ENCODE measurements around the gene CFAP20DC. TPM values are rescaled to one million over a fixed set of nuclear protein-coding genes. Genes with fewer than 3 reads are reported as not detected.
"Not testable (repeated sequence)": the region's sequence is repeated elsewhere in the genome, so short reads cannot be mapped to it uniquely, and the experiment has no call there.

The CFAP20DC gene
- total and polyA plus RNA-seq, 4 donors, result 0.98 to 2.1 (median 1.5) TPM

GRCh38 chr3:59050811-59051414, 1.1 kb upstream of the CFAP20DC start:
- not testable (repeated sequence) for H3K9ac ChIP-seq (ENCODE audit: low read depth in 1 of 2, low read length in 2 of 2); H3K36me3 ChIP-seq (ENCODE audit: control insufficient read depth in 4 of 4, insufficient read depth in 3 of 4, low read depth in 1 of 4, low read length in 3 of 4); H3K27ac ChIP-seq (ENCODE audit: low read depth in 1 of 2, low read length in 2 of 2); H3K4me3 ChIP-seq (ENCODE audit: low read depth in 1 of 3, low read length in 3 of 3); H3K9me3 ChIP-seq (ENCODE audit: control insufficient read depth in 4 of 4, low read length in 3 of 4); H3K4me1 ChIP-seq (ENCODE audit: control insufficient read depth in 4 of 4, insufficient read depth in 4 of 4, low read length in 3 of 4); DNase-seq (ENCODE audit: low spot score); H3K27me3 ChIP-seq (ENCODE audit: control insufficient read depth in 4 of 4, insufficient read depth in 4 of 4, low read length in 3 of 4)
- 97% methylated on average over 36 of the region's 36 CpGs for WGBS

- no peak for TF ChIP-seq HNF4G (IDR thresholded peaks at IDR 0.05)
- no peak for TF ChIP-seq CTCF (IDR thresholded peaks at IDR 0.05; ENCODE audit: low read depth, low read length, missing input control)
- no peak for TF ChIP-seq JUND (IDR thresholded peaks at IDR 0.05)
- TF ChIP-seq GABPA (IDR thresholded peaks at IDR 0.05 in 1 of 2, conservative IDR thresholded peaks at IDR 0.05 in 1 of 2), result no peak
- no peak for TF ChIP-seq RXRA (IDR thresholded peaks at IDR 0.05)
- no peak for TF ChIP-seq TAF1 (conservative IDR thresholded peaks at IDR 0.05)
- TF ChIP-seq YY1 (IDR thresholded peaks at IDR 0.05), result no peak
- no peak for TF ChIP-seq EGR1 (IDR thresholded peaks at IDR 0.05; ENCODE audit: low read depth in 2 of 2)
- TF ChIP-seq FOXA1 (IDR thresholded peaks at IDR 0.05), result no peak
- TF ChIP-seq MAX (IDR thresholded peaks at IDR 0.05), result no peak
- Histone ChIP-seq H3K27ac (ENCODE audit: low read depth in 1 of 2, low read length in 2 of 2) (no peak overlapping the region), H3K4me1 (ENCODE audit: control insufficient read depth in 4 of 4, insufficient read depth in 4 of 4, low read length in 3 of 4) (peaks cover 0 to 7% (median 3%) of the 10 kb centered on the region in 4 donors), H3K27me3 (ENCODE audit: control insufficient read depth in 4 of 4, insufficient read depth in 4 of 4, low read length in 3 of 4) (no peaks in the 10 kb centered on the region), H3K9ac (ENCODE audit: low read depth in 1 of 2, low read length in 2 of 2) (no peak overlapping the region), H3K36me3 (ENCODE audit: control insufficient read depth in 4 of 4, insufficient read depth in 3 of 4, low read depth in 1 of 4, low read length in 3 of 4) (no peaks in the 10 kb centered on the region), H3K9me3 (ENCODE audit: control insufficient read depth in 4 of 4, low read length in 3 of 4) (no peaks in the 10 kb centered on the region), H3K4me3 (ENCODE audit: low read depth in 1 of 3, low read length in 3 of 3) (no peak overlapping the region)
- DNase-seq (ENCODE audit: low spot score), result no peak
- WGBS, result 93% methylated on average over 2 of the region's 2 CpGs
Observed at GRCh38 chr3:59046839-59047238, 3.0 kb downstream of the CFAP20DC start.

- peaks cover 0 to 11% (median 4%) of the 10 kb centered on the region in 4 donors for H3K4me1 ChIP-seq (ENCODE audit: control insufficient read depth in 4 of 4, insufficient read depth in 4 of 4, low read length in 3 of 4)
- no peaks in the 10 kb centered on the region for H3K36me3 ChIP-seq (ENCODE audit: control insufficient read depth in 4 of 4, insufficient read depth in 3 of 4, low read depth in 1 of 4, low read length in 3 of 4)
- no peaks in the 10 kb centered on the region for H3K9me3 ChIP-seq (ENCODE audit: control insufficient read depth in 4 of 4, low read length in 3 of 4)
- no peak overlapping the region for H3K4me3 ChIP-seq (ENCODE audit: low read depth in 1 of 3, low read length in 3 of 3)
- no peak overlapping the region for H3K9ac ChIP-seq (ENCODE audit: low read depth in 1 of 2, low read length in 2 of 2)
- H3K27ac ChIP-seq (ENCODE audit: low read depth in 1 of 2, low read length in 2 of 2), result no peak overlapping the region
- no peak for DNase-seq (ENCODE audit: low spot score)
- H3K27me3 ChIP-seq (ENCODE audit: control insufficient read depth in 4 of 4, insufficient read depth in 4 of 4, low read length in 3 of 4), result no peaks in the 10 kb centered on the region
- 95% methylated on average over 2 of the region's 2 CpGs for WGBS
- TF ChIP-seq JUND (IDR thresholded peaks at IDR 0.05), result no peak
- TF ChIP-seq REST (IDR thresholded peaks at IDR 0.05), result no peak
- TF ChIP-seq NR2F2 (IDR thresholded peaks at IDR 0.05), result no peak
- TF ChIP-seq RXRA (IDR thresholded peaks at IDR 0.05), result no peak
- TF ChIP-seq TAF1 (conservative IDR thresholded peaks at IDR 0.05), result no peak
- TF ChIP-seq EGR1 (IDR thresholded peaks at IDR 0.05; ENCODE audit: low read depth in 2 of 2), result no peak
- TF ChIP-seq GABPA (IDR thresholded peaks at IDR 0.05 in 1 of 2, conservative IDR thresholded peaks at IDR 0.05 in 1 of 2), result no peak
- no peak for TF ChIP-seq MAX (IDR thresholded peaks at IDR 0.05)
- no peak for TF ChIP-seq ATF3 (IDR thresholded peaks at IDR 0.05)
- no peak for TF ChIP-seq FOXA1 (IDR thresholded peaks at IDR 0.05)
- TF ChIP-seq HNF4A (conservative IDR thresholded peaks at IDR 0.05), result no peak
Observed at GRCh38 chr3:59043391-59043790, 6.4 kb downstream of the CFAP20DC start.
